Neural cell (in vitro differentiated cells): Measurements from ENCODE around the gene TUBD1.

ENCODE experiments used
- CTCF ChIP-seq: fragments of 450-650 bp; IDR thresholded peaks from 2 replicates; pipeline ENCODE4 v1.5.1; 2014; ENCODE audit warnings: antibody characterized with exemption, mild to moderate bottlenecking, moderate library complexity; ENCODE audit not compliant: poor library complexity, severe bottlenecking
- EP300 ChIP-seq: fragments of 450-650 bp; conservative IDR thresholded peaks from 2 replicates; pipeline ENCODE4 v1.6.1; 2014; ENCODE audit warnings: antibody characterized with exemption, mild to moderate bottlenecking, moderate library complexity; ENCODE audit not compliant: poor library complexity, severe bottlenecking
- EZH2 ChIP-seq: fragments of 200-600, 300-800 bp; shearing (Covaris generic), sonication (generic); IDR thresholded peaks from 2 replicates; pipeline ENCODE4 v1.6.1; 2014; ENCODE audit warnings: antibody characterized with exemption, low read length, borderline replicate concordance, mild to moderate bottlenecking; ENCODE audit not compliant: insufficient read depth, poor library complexity, severe bottlenecking
- MXI1 ChIP-seq: fragments of 450-650 bp; conservative IDR thresholded peaks from 2 replicates; pipeline ENCODE4 v1.6.1; 2014; ENCODE audit warnings: antibody characterized with exemption, mild to moderate bottlenecking; ENCODE audit not compliant: poor library complexity, severe bottlenecking
- POLR2AphosphoS5 ChIP-seq: IDR thresholded peaks from 2 replicates; pipeline ENCODE4 v1.6.1; 2012
- SMC3 ChIP-seq: fragments of 450-650 bp; conservative IDR thresholded peaks from 2 replicates; pipeline ENCODE4 v1.6.1; 2014; ENCODE audit warnings: antibody characterized with exemption, mild to moderate bottlenecking, moderate library complexity; ENCODE audit not compliant: poor library complexity

- TF ChIP-seq CTCF (peak; percentile 72), EZH2 (no peak), POLR2AphosphoS5 (no peak), SMC3 (peak; percentile 83), MXI1 (no peak), EP300 (no peak)
These were observed 21.6 kb upstream of the TUBD1 start for GRCh38 chr17:59914274-59914854.
